Measurements from ENCODE around the gene SH2D7. TPM values are rescaled to one million over a fixed set of nuclear protein-coding genes. Genes with fewer than 3 reads are reported as not detected.

The SH2D7 gene
- total RNA-seq, 6 donors from 2014 or later = 0.09 TPM; not detected in 5

DNA sequence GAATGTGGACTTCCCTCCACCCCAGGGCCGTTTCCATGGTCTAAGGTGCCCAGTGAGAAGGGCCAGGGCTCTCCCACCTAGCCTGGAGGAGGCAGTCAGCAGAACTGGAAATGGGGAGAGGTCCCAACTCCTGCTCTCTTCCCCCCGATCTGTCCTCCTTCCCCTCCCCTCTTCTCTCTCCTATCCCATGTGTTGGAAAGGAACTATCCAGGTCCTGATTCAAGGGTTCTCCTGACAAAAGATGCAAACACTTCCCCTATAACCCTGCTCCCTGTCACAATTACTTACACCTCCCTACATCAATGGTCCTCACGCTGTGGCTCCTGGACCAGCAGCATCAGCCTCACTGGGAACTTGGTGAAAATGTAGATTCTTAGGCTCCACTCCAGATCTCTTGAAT is 32.9 kb downstream of the SH2D7 start:
- no peak overlapping the region for H3K27ac ChIP-seq
- TF ChIP-seq EP300 (IDR thresholded peaks at IDR 0.05) (no peak), POLR2A (IDR thresholded peaks at IDR 0.05) (no peak), POLR2AphosphoS5 (IDR thresholded peaks at IDR 0.05) (no peak)
- TF ChIP-seq, protein P1, sequence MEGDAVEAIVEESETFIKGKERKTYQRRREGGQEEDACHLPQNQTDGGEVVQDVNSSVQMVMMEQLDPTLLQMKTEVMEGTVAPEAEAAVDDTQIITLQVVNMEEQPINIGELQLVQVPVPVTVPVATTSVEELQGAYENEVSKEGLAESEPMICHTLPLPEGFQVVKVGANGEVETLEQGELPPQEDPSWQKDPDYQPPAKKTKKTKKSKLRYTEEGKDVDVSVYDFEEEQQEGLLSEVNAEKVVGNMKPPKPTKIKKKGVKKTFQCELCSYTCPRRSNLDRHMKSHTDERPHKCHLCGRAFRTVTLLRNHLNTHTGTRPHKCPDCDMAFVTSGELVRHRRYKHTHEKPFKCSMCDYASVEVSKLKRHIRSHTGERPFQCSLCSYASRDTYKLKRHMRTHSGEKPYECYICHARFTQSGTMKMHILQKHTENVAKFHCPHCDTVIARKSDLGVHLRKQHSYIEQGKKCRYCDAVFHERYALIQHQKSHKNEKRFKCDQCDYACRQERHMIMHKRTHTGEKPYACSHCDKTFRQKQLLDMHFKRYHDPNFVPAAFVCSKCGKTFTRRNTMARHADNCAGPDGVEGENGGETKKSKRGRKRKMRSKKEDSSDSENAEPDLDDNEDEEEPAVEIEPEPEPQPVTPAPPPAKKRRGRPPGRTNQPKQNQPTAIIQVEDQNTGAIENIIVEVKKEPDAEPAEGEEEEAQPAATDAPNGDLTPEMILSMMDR (IDR thresholded peaks at IDR 0.05) = no peak
- H3K4me3 ChIP-seq = no peak overlapping the region
- 85 to 92% methylated on average over 3 of the region's 3 CpGs for WGBS, 2 donors
- H3K27me3 ChIP-seq = no peaks in the 10 kb centered on the region
- ATAC-seq (ENCODE audit: low FRiP score in 2 of 2) (no peak), DNase-seq (no peak)
- H3K9me3 ChIP-seq = no peaks in the 10 kb centered on the region
- peaks cover 0 to 8% (median 7%) of the 10 kb centered on the region in 4 donors for H3K4me1 ChIP-seq
- no peaks in the 10 kb centered on the region for H3K36me3 ChIP-seq

DNA sequence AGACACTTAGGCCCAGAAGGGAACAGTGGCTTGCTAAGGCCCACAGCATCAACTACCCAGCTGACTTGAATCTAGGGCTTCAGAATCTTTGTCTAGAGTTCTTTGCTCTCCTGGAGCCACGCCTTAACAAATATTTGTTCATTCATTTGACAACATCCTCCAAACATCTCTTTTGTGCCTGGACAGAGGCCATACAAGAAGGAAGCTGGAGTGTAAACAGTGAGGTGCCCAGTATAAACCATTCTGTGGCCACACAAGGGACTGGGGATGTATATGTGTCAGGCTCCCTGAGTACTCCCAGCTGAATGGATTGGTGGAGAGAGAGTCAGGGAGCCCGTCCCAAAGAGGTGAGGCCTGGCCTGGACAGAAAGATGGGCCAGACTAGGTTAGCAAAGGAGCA is 35.5 kb downstream of the SH2D7 start:
- DNase-seq = no peak
- H3K9me3 ChIP-seq = no peaks in the 10 kb centered on the region
- H3K4me3 ChIP-seq = no peak overlapping the region
- H3K4me1 ChIP-seq = peaks cover 9 to 26% (median 16%) of the 10 kb centered on the region in 4 donors
- H3K27ac ChIP-seq = no peak overlapping the region
- no peaks in the 10 kb centered on the region for H3K36me3 ChIP-seq
- TF ChIP-seq POLR2AphosphoS5 (IDR thresholded peaks at IDR 0.05) = peak in 1 of 2 donors; percentile 52
- no peak for TF ChIP-seq POLR2A (IDR thresholded peaks at IDR 0.05)
- no peaks in the 10 kb centered on the region for H3K27me3 ChIP-seq
- WGBS, 2 donors = 60 to 62% methylated on average over 2 of the region's 2 CpGs
- ATAC-seq (ENCODE audit: low FRiP score in 2 of 2) = no peak

DNA sequence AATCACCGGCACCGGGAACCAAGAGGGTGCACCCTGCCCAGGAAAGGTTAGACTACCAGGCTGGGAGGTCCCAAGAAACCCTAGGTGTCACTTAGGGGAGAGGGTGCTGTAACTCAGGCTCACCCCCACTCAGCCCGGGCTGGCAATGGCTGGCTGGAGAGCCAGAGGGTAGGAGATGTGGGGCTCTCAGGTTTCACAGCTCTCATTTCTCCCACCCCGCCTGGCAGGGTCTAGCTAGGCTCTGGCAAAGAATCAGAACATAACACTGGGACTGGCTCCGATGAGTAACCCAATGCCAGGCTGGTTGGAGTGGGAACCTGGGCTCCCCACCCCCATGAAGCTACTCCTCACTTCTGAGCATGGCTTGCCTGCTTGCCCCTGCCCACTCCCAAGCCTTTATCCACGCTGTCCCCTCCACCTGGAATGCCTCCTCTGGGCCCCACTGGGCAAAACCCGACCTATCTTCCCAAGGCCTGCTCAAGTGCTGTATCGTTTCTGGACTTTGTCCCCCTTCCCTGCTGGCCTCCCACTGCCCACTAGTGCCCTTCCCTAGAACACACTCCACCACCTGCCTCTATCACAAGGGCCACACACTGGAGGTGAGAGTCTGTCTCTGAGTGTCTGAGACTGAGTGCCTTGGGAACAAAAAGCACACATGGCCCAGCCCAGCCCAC is 36.9 kb downstream of the SH2D7 start:
- DNase-seq = no peak
- H3K27ac ChIP-seq = no peak overlapping the region
- 81 to 83% methylated on average over 5 to 8 of the region's 8 CpGs for WGBS, 2 donors

DNA sequence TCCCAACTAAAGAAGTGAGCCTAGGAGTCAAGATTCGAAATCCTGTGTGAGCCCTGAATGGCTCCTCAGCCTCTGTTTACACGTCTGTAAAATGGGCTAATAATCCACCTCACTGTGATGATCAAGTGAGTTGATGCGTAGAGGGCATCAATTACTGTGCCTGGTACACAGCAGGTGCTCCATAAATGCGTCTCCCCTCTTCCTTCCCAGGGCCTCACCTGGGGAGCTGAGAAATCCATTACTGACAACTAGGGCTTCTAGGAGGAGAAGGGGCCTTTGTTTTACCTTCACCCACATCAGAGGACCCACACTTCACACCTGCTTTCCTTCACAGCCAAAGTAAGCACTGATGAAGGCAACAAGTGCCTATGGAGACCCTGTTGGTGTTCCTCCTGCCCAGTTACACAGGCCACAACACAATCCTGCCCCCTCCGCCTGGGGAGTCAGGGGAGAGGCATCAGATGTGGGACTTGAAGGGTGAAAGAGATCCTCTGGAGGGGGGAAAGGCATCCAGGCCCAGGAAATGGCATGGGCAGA is 37.5 kb downstream of the SH2D7 start:
- ATAC-seq (ENCODE audit: low FRiP score in 2 of 2) (no peak), DNase-seq (no peak)
- 86 to 95% methylated on average over 5 of the region's 5 CpGs for WGBS, 2 donors
- no peak overlapping the region for H3K27ac ChIP-seq
- no peaks in the 10 kb centered on the region for H3K36me3 ChIP-seq
- no peak overlapping the region for H3K4me3 ChIP-seq
- TF ChIP-seq POLR2A (IDR thresholded peaks at IDR 0.05) (no peak), POLR2AphosphoS5 (IDR thresholded peaks at IDR 0.05) (no peak), EP300 (IDR thresholded peaks at IDR 0.05) (no peak)
- TF ChIP-seq, protein P1 (IDR thresholded peaks at IDR 0.05) = no peak
- no peaks in the 10 kb centered on the region for H3K9me3 ChIP-seq
- H3K4me1 ChIP-seq = peaks cover 9 to 26% (median 16%) of the 10 kb centered on the region in 4 donors
- no peaks in the 10 kb centered on the region for H3K27me3 ChIP-seq

More for the DNA sequence above, 36.9 kb downstream of the SH2D7 start:
- Histone ChIP-seq H3K27me3 (no peaks in the 10 kb centered on the region), H3K4me1 (peaks cover 9 to 26% (median 16%) of the 10 kb centered on the region in 4 donors), H3K4me3 (no peak overlapping the region), H3K9me3 (no peaks in the 10 kb centered on the region), H3K36me3 (no peaks in the 10 kb centered on the region)
- TF ChIP-seq POLR2AphosphoS5 (IDR thresholded peaks at IDR 0.05) (no peak), EP300 (IDR thresholded peaks at IDR 0.05) (no peak), POLR2A (IDR thresholded peaks at IDR 0.05) (no peak)
- TF ChIP-seq, protein P1 (IDR thresholded peaks at IDR 0.05) = no peak
- no peak for ATAC-seq (ENCODE audit: low FRiP score in 2 of 2)

DNA sequence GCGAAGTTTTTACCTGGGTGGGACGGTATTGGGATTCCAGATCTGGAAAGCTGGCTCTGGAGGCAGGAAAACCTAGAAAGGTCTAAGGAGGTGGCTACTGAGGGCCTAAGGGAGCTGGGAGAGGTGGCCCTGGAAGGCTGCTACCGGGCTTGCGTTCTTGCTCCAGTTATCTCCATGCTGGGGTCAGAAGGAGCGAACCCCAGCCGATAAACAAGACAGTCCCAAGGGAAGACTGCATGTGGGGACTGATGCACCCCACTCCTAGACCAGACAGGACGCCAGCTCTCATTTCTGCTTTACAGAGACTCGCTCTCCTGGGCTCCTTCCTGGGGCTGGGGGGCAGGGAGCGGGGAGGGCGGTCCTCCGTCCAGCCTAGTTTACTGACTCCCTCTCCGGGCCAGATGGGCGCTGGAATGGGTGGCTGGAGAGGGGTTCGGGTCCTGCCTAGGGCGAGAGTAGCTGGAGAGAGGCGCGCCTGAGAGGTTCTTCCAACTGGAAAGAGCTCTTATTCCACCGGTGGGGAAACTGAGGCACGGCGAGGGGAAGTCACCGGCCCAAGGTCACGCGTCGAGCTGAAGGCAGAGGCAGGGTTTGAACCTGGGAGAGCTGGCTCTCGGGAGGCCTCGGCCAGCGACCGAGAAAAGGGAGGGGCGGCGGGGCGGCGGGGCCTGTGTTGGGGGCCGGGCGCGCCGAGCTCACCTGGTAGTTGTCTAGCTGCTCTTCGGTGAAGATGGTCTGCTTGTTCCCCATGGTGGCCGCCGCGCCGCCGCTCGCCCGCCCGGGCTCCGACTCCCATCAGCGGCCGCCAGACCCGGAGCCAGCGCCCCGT is 38.3 kb downstream of the SH2D7 start:
- no peak for TF ChIP-seq POLR2AphosphoS5 (IDR thresholded peaks at IDR 0.05)
- TF ChIP-seq, protein P1 (IDR thresholded peaks at IDR 0.05) = no peak
- TF ChIP-seq POLR2A (IDR thresholded peaks at IDR 0.05) = no peak
- TF ChIP-seq EP300 (IDR thresholded peaks at IDR 0.05) = no peak
- DNase-seq (peak in 1 of 2 donors; percentile 57), ATAC-seq (ENCODE audit: low FRiP score in 2 of 2) (no peak)
- H3K9me3 ChIP-seq = no peaks in the 10 kb centered on the region
- H3K4me1 ChIP-seq = peaks cover 9 to 26% (median 16%) of the 10 kb centered on the region in 4 donors
- no peaks in the 10 kb centered on the region for H3K27me3 ChIP-seq
- no peaks in the 10 kb centered on the region for H3K36me3 ChIP-seq
- H3K4me3 ChIP-seq = peak overlapping the region in 3 of 4 donors; percentile 68 to 88 (median 78)
- peak overlapping the region in 3 of 4 donors; percentile 77 to 89 (median 84) for H3K27ac ChIP-seq
- WGBS, 2 donors = 44 to 64% methylated on average over 28 to 47 of the region's 51 CpGs
